ENCODE results near the gene DGKQ.
A peak's percentile ranks its signal among the peaks of the same experiment; 100 is the strongest.

DNA sequence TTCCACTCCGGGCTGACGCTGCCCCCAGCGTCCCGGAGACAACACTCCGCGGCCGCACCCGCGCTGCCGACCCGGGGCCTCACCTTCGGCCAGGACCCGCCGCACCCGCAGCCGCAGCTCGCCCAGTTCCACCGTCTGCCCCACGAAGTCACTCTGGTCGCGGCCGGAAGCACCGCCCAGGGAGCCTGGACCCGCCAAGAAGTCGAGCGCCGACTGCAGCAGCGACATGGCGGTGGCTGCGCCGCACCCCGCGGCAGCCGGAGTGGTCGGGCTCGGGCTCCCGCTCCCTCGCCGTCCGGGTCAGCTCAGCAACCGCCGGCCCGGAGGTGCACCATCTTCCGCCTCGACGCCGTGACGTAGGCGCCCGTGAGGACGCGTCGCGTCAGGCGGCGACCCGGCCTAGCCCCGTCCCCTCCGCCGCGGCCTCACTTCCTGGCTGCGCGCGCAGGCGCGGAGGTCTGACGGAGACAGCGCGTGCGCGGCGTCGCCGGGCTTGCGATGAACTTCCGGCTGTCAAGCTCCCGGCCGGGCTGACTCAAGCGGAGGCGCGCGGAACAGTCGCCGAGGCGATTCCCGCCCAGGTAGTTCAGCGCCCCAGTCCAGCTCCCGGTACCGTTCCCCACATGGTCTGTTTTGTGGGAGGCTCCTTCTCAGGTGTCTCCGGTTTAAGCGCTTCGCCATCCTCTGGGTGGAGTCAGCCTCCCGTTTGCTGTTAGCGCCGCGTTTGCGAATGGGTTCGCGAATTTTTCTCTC, 41.2 kb downstream of the DGKQ start, which contains the start of the genes GAK and TMEM175:
- TF ChIP-seq, protein P1, sequence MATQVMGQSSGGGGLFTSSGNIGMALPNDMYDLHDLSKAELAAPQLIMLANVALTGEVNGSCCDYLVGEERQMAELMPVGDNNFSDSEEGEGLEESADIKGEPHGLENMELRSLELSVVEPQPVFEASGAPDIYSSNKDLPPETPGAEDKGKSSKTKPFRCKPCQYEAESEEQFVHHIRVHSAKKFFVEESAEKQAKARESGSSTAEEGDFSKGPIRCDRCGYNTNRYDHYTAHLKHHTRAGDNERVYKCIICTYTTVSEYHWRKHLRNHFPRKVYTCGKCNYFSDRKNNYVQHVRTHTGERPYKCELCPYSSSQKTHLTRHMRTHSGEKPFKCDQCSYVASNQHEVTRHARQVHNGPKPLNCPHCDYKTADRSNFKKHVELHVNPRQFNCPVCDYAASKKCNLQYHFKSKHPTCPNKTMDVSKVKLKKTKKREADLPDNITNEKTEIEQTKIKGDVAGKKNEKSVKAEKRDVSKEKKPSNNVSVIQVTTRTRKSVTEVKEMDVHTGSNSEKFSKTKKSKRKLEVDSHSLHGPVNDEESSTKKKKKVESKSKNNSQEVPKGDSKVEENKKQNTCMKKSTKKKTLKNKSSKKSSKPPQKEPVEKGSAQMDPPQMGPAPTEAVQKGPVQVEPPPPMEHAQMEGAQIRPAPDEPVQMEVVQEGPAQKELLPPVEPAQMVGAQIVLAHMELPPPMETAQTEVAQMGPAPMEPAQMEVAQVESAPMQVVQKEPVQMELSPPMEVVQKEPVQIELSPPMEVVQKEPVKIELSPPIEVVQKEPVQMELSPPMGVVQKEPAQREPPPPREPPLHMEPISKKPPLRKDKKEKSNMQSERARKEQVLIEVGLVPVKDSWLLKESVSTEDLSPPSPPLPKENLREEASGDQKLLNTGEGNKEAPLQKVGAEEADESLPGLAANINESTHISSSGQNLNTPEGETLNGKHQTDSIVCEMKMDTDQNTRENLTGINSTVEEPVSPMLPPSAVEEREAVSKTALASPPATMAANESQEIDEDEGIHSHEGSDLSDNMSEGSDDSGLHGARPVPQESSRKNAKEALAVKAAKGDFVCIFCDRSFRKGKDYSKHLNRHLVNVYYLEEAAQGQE (IDR thresholded peaks at IDR 0.05; ENCODE audit: insufficient read depth in 1 of 2, low read depth in 2 of 2, low read length in 2 of 2) = 0 out of 4 replicates have a peak, but pooled peaks of 1 of the 2 experiments have one; percentile 13
- TF ChIP-seq POLR2AphosphoS5 (IDR thresholded peaks at IDR 0.05; ENCODE audit: low read depth, low read length) = peak; percentile 86
- peak; percentile 50; the same call in 1 of the 2 replicates for TF ChIP-seq SIN3A (IDR thresholded peaks at IDR 0.05; ENCODE audit: borderline replicate concordance, insufficient read depth, low read length)
- TF ChIP-seq TAF1 (IDR thresholded peaks at IDR 0.05; ENCODE audit: borderline replicate concordance, insufficient read depth, low read length) = peak; percentile 85; the same call in 1 of the 2 replicates
- no peak for TF ChIP-seq FOXP2 (optimal IDR thresholded peaks at IDR 0.05; ENCODE audit: borderline replicate concordance, extremely low read depth, extremely low read length, insufficient read depth)
